GM19328 (cell line): ENCODE data around the gene SLC30A4.
"Not testable (repeated sequence)": the region's sequence is repeated elsewhere in the genome, so short reads cannot be mapped to it uniquely, and the experiment has no call there.

Source experiments
- ATAC-seq: cut with Tn5 transposase; IDR thresholded peaks from one replicate; pipeline ENCODE4 v1.9.1; 2021; ENCODE audit warnings: mild to moderate bottlenecking, moderate library complexity; ENCODE audit not compliant: unreplicated experiment

Gene SLC30A4, protein sequence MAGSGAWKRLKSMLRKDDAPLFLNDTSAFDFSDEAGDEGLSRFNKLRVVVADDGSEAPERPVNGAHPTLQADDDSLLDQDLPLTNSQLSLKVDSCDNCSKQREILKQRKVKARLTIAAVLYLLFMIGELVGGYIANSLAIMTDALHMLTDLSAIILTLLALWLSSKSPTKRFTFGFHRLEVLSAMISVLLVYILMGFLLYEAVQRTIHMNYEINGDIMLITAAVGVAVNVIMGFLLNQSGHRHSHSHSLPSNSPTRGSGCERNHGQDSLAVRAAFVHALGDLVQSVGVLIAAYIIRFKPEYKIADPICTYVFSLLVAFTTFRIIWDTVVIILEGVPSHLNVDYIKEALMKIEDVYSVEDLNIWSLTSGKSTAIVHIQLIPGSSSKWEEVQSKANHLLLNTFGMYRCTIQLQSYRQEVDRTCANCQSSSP

DNA sequence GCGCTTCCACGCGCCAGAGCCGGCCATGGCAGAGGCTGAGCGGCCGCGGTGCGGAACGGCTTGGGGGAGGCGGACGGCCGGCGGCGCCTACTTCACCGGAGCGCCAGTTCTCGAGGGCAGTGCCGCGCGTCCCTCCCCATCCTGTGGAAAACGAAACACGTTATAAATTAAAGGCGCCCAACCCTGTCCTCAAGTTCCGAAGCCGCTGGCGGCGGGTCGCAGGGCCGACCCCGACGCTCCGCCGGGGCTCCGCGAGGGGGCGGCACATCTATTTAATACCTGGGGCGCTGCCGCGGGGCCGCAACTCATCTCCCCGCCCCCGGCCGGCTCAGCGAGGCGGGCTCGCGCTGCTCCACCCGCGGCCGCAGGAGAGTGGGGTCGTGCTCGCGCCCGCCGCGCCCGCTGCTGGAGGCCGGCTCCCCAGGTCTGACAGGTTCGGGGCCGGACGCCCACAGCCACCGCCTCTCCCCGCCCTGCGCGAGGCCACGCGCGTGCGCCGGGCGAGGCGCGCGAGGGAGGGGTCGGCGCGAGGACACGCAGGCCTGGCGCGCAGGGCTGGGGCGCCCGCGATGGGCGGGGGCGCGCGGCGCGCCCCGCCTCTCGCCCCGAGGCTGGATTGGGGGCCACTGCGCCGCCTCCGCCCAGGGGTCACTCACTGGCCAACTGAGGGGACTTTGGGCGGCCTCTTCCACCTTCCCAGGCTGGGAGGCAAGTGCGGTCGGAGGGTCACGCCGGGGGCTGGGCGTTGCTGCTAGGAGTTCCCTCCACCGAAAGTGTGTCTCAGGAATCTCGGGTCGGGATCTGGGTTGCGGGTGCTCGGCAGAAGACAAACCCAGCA, at the start of gene SLC30A4:
Gene SLC30A4, minus strand, starts transcription at position 428 of the 838 bp plus-strand sequence. Its CDS starts 401 bp downstream, at position 27.
- peak; percentile 57 for ATAC-seq

GRCh38 chr15:45555934-45556608, 33.5 kb upstream of the SLC30A4 start:
- ATAC-seq = no peak

GRCh38 chr15:45551676-45552075, 29.1 kb upstream of the SLC30A4 start:
- no peak for ATAC-seq

DNA sequence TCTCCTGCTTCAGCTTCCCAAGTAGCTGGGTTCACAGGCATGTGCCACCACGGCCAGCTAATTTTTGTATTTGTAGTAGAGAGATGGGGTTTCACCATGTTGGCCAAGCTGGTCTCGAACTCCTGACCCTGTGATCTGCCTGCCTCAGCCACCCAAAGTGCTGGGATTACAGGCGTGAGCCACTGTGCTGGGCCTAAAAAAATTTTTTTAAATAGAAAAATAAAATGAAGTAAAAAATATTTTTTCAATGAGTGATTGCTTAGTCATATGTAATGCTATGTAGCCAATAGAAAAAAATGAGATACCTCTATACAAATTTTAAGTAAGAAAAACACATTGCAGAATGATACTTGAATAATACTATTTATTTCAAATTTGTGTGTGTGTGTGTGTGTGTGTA, 27.9 kb upstream of the SLC30A4 start:
- no peak for ATAC-seq

DNA sequence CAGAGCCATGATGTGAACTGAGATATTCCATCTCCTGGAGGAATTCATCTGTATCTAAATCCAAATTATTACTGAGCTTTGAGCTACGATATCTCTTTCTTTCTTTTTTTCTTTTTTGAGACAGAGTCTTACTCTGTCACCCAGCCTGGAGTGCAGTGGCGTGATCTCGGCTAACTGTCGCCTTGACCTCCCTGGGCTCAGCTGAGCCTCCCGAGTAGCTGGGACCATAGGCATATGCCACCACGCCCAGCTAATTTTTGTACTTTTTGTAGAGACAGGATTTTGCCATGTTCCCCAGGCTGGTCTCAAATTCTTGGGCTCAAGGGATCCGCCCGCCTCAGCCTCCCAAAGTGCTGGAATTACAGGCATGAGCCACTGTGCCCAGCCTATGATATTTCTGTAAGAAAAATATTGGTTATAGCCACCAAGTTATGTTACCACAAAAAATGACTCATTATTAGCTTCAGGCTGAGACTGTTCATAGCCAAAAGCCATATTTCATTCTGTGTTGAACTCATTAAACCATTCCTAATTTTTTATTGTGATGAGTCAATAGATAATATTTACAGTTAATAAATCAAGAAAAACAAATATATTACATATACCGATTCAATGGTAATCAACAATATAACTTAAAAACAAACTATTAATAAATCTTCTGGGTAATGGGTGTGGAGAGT, 27.1 kb upstream of the SLC30A4 start:
- no peak for ATAC-seq

GRCh38 chr15:45548753-45549520, 26.4 kb upstream of the SLC30A4 start:
- no peak for ATAC-seq

DNA sequence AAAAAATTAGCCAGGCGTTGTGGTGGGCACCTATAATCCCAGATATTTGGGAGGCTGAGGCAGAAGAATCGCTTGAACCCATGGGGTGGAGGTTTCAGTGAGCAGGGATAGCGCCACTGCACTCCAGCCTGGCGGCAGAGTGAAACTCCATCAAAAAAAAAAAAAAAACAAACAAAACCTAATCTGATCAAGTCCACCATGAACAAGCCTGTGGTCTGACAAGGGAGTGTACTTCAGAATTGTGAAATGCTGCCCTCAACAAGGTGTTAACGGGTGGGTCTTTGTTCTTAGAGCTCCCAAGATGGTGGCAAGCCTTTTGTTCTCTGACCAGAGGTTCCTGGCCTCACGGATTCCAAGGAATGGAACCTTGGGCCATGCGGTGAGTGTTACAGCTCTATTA, 24.2 kb upstream of the SLC30A4 start:
- ATAC-seq = no peak

DNA sequence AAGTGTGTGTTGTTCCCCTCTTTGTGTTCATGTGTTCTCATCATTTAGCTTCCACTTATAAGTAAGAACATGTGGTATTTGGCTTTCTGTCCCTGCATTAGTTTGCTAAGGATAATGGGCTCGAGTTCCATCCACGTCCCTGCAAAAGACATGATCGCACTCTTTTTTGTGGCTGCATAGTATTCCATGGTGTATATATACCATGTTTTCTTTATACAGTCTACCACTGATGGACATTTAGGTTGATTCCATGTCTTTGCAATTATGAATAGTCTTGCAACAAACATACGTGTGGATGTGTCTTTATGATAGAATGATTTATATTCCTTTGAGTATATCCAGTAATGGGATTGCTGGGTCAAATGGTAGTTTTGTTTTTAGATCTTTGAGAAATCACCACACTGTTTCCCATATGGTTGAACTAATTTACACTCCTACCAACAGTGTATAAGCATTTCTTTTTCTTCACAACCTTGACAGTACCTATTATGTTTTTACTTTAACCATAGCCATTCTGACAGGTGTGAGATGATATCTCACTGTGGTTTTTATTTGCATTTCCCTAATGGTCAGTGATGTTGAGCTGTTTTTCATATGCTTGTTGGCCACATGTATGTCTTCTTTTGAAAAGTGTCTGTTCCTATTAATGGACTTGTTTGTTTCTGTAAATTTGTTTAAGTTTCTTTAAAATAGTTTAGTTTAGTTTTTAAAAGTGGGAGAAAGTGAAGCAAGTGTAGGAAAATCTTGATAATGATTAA, 21.9 kb upstream of the SLC30A4 start:
- ATAC-seq = no peak

DNA sequence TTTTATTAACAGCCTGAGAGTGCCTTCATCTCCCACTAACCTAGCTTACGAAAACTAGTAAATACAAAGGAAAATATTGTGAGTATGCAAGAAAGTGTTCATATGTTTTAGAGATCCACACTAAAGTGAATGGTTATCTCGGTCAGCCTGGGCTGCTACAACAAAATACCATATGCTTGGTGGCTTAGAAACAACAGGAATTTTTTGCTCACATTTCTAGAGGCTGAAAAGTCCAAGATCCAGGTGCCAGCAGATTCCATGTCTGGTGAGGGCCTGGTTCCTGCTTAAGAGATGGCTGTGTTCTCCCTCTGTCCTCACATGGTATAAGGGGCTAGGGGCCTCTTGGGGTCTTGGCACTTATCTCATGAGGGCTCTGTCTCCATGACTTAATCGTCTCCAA, 20.5 kb upstream of the SLC30A4 start:
- no peak for ATAC-seq

DNA sequence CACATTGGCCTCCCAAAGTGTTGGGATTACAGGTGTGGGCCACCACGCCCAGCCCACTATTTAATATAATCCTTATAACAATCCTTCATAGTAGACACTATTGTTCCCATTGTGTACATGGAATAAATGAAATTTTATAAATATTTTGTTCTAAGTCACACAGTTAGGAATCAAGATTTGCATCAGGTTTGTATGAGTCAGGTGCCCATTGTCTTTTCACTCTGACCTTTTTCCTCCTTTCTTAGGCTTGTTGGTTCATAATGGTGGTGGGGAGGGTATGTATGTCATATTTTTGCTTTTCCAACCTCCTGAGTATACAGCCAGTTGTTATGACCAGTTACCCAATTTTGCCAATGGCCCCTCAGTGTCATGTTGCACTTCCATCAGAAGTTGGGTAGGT, 18.0 kb upstream of the SLC30A4 start:
- no peak for ATAC-seq

DNA sequence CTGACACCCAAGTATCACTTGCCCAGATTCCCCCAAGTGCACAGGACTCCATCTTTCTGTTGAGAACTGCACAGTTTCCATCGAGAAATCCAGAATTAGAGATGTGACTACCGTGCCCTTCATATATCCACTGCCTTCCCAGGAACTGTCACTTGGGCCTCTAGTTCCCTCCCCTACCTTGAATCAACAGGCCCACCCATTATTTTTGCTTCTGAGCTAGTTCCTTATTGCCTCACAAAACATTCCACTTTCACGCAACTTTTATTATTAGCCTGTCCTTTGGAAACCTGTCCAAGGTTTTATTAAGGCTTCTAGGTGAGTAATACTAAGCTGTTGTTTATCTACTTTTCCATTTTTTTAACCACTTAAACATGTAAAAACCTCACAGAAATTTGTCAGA, 17.1 kb upstream of the SLC30A4 start:
- ATAC-seq = no peak

DNA sequence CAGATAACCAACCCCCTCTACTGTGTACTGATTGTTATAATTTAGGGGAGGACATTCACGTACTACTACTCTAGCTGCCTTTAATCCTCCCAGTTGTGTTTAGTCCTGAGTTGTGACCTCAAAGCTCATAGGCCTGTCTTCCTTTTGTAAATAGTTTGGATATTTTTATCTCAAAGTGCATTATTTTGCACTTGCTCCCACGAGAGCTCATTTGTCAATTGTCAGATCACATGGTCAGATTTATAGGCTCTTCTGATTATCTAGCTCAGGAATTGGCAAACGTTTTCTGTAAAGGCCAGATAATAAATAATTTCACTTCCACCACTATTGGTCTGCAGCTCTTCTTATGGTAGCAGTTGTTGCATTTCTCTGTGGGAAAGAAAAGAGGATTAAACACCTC, 14.4 kb upstream of the SLC30A4 start:
- ATAC-seq = no peak

GRCh38 chr15:45535486-45536042, 13.0 kb upstream of the SLC30A4 start:
- no peak for ATAC-seq

DNA sequence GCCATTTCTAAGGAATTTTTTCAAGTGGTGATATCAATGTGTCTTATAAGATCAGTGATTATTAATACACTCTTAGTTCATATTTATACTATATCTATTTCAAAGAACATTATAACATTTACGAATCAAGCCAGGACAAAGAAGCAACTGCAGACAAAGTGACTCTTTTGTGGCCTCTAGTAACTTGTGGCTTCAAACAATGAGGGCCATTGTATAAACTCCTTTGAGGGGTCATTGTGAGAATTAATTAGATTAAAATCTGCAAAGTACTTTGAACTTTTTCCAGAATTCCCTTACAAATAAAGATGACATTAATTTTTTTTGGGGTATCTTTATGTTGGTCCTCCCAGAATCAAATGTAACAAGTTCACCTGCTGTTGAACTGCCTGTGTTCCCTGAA, 12.3 kb upstream of the SLC30A4 start:
- no peak for ATAC-seq

GRCh38 chr15:45532892-45533291, 10.3 kb upstream of the SLC30A4 start:
- ATAC-seq = not testable (repeated sequence)

DNA sequence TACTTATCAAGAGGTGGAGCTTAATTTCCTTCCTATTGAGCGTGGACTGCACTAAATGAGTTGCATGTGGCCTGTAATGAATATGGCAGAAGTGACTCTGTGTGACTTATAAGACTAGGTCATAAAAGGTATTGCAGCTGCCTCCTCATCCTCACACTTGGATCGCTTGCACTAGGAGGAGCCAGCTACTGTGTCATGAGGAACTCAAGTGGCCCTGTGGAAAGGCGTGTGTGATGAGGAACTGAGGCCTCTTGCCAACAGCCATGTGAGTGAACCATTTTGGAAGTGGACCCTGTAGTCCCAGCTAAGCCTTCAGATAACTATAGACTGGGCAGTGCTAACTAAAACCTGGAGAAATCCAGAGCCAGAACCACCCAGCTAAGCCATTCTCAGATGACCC, 7.1 kb upstream of the SLC30A4 start:
- no peak for ATAC-seq

DNA sequence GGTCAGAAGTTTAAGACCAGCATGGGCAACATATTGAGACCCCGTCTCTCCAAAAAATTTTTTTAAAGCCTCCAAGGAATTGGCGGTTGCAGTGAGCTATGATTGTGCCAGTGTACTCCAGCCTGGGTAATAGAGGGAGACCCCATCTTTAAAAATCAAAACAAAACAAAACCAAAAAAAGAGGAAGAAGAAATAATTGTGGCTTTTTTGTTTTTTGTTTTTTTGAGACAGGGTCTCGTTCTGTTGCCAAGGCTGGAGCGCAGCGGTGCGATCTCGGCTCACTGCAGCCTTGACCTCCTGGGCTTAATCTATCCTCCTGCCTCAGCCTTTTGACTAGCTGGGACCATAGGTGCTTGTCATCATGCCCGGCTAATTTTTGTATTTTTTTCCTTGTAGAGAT, 4.5 kb upstream of the SLC30A4 start:
- no peak for ATAC-seq

GRCh38 chr15:45523166-45523460, 558 bp upstream of the SLC30A4 start:
- ATAC-seq = no peak

GRCh38 chr15:45521596-45522327, 793 bp downstream of the SLC30A4 start:
- no peak for ATAC-seq
